ENCODE data around the gene RUBCNL.

- no peak for TF ChIP-seq CTCF (IDR thresholded peaks at IDR 0.05)
- no peak for TF ChIP-seq RCOR1 (IDR thresholded peaks at IDR 0.05; ENCODE audit: low read depth, low read length)
- no peak for TF ChIP-seq RAD21 (conservative IDR thresholded peaks at IDR 0.05 in 1 of 2, IDR thresholded peaks at IDR 0.05 in 1 of 2)
- no peak for TF ChIP-seq EP300 (IDR thresholded peaks at IDR 0.05)
- TF ChIP-seq PBX3 (IDR thresholded peaks at IDR 0.05): no peak
- TF ChIP-seq CEBPB (IDR thresholded peaks at IDR 0.05): no peak
- no peak for TF ChIP-seq POLR2A (IDR thresholded peaks at IDR 0.05; ENCODE audit: low read length)
- TF ChIP-seq MAX (IDR thresholded peaks at IDR 0.05): no peak
- TF ChIP-seq SMC3 (IDR thresholded peaks at IDR 0.05): no peak
- no peak for TF ChIP-seq BHLHE40 (IDR thresholded peaks at IDR 0.05; ENCODE audit: low read depth, low read length)
- no peak for TF ChIP-seq ESRRA (IDR thresholded peaks at IDR 0.05; ENCODE audit: borderline replicate concordance, low read length)
- TF ChIP-seq NFE2L2 (conservative IDR thresholded peaks at IDR 0.05; ENCODE audit: low read length): no peak
Observed at GRCh38 chr13:46341112-46341711, 45.8 kb downstream of the RUBCNL start.
